HG02642 (cell line): Measurements from ENCODE around the gene PMP22.

ENCODE experiments used
- ATAC-seq: cut with Tn5 transposase; IDR thresholded peaks from one replicate; pipeline ENCODE4 v1.9.1; 2021; ENCODE audit warnings: mild to moderate bottlenecking; ENCODE audit not compliant: unreplicated experiment, poor library complexity

Gene PMP22

GRCh38 chr17:15265131-15265530 lies at the start of gene PMP22:
PMP22 (minus strand) TSS chr17:15265326; CDS start chr17:15260727, 4,599 bp downstream.
- no peak for ATAC-seq

DNA sequence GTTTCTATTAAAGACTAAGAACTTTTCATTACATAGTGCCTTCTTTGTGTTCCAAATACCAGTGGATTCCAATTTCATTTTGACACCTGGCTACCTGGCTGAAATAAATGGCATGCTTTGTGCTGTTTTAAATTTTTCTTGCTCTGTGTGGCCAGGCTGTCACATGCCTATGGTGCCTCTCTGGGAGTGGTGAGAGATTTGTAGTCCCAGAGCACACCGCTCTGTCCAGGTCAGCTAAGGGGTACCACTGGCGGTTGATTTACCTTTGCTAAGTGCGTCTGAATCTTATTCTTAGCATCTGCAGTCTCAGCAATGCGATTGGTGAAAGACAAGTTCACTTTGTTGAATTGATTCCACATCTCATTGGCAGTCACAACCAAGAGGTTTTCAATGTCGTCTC lies 46.9 kb upstream of the PMP22 start:
- no peak for ATAC-seq

DNA sequence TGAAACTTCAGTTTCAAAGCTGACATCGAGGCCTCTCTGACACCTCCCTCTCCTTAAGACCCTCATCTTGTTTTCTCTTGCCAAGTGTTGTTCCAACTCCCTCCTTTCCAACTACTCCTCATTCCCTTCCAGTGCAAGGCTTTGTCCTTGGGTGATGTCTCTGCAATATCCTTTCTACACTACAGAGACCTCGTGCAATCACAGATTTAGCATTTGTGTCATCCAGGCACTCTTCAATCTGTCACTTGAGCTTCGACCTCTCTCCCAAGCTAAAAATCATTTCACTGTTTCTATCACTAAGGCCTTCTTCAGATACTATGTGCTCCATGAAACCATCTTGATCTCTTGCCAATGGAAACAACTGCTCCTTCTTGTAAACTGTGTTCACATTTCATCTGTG lies 44.7 kb upstream of the PMP22 start:
- ATAC-seq, result no peak

- ATAC-seq, result no peak
Measured at GRCh38 chr17:15309236-15309635, 44.1 kb upstream of the PMP22 start.

- ATAC-seq, result no peak
Measured at GRCh38 chr17:15308758-15309157, 43.6 kb upstream of the PMP22 start.

DNA sequence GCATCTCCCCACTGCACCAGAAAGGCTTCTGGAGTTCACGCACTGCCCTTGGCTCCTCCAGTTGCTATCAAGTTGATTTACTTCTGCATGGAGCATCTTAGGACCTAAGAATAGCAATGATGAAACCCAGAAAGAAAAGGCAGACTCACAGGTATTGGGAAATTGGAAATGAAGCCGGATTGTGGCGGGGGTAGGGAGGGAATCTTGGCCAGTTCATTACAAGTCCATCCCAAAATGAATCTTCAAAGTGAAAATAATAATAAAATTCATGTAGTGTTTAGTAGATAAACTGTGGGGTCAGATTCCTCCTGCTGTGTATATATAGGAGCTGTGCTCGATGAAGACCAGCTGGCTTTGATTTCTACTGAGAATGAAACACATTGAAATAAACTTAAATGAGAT lies 42.6 kb upstream of the PMP22 start:
- no peak for ATAC-seq

DNA sequence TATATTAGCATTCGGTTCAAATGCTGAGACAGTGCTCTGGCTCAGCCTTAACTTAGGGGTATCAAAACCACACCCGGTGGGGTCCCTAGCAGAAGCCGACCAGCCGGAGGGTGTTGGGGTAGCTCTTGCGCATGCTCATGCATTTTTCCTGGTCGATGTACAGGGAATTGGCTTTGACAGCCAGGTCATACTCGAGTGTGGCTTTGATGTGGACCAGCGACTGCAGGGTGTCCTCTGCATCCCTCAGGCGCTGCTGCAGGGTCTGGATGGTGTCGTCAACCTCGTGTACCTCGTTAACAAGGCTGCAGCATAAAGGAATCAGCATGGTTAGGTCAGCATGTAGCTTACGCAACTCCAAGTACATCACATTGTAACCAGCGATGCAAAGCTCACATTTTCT lies 38.7 kb upstream of the PMP22 start:
- no peak for ATAC-seq

DNA sequence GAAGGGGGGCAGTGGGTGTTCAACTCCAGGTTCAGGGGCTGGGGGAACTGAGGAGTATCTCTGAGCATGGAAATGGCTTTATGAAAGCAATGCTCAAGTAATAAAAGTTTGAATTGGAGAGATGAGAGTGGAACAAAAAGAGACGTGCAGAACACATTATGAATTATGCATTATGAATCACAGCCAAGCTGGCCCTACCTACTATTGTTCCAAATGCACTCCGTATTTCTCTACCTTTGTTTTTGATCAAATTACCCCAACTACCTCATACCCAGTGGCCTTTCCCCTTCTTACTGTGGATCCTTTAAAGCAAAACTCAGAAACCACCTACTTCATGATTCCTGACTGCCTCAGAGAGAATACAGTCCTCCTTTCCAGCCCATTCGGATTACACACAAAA lies 38.1 kb upstream of the PMP22 start:
- no peak for ATAC-seq

DNA sequence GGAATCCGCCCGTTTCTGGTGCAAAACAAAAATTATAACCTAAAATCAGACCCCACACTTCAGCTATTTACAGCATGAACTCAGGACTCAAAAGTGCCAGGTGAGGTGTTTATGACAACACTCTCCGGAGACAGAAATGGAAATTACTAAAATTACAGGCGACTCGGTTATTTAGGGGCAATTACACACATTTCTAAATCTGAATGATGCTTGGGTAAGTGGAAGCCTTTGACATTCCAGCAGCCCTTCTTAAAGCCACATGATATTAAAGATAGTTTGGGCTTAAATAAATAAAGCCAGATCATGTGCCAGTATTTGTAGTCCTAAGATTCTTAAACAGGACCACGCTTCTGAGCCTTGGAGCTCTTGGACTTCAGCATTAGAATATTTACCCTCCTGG lies 36.7 kb upstream of the PMP22 start:
- ATAC-seq, result no peak

DNA sequence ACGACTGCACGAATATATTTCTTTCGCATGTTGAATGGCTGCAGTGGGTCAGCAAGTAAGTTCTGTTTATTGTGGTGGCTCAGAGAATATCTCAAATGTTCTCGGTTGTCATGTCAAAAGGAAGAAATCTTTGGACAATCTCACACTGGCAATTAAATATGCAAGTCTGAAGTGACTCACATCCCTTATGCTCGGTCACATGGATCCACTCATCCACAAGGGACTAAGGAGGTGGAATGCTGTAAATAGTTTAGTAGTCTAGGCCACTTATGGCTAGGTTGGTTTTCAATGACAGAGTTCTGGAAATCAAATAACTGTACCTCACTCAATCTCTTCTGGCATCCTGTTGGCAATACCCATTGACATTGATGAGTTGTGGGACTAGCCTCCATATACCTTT lies 33.0 kb upstream of the PMP22 start:
- ATAC-seq, result no peak

DNA sequence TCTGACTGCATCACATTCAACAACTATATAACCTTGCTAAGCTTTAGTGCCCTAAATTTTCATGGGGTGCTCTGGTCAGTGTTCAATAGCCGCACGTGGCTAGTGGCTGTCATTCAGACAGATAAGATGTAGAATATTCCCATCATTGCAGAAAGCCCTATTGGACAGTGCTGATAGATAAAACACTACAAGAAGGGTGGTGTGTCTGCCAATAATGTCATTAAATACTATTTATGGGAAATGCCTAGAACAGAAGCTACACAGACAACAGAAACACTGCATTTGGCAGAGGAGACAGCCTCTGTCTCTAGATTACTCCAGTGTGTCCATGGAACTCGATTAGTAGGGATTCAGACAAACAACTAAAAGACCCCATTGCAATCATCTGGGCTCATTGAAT lies 28.4 kb upstream of the PMP22 start:
- no peak for ATAC-seq

GRCh38 chr17:15291674-15292361 lies 26.7 kb upstream of the PMP22 start:
- ATAC-seq, result no peak

GRCh38 chr17:15290605-15291004 lies 25.5 kb upstream of the PMP22 start:
- no peak for ATAC-seq

- ATAC-seq, result no peak
Measured at GRCh38 chr17:15289285-15290183, 24.4 kb upstream of the PMP22 start.

GRCh38 chr17:15288859-15289258 lies 23.7 kb upstream of the PMP22 start:
- no peak for ATAC-seq

DNA sequence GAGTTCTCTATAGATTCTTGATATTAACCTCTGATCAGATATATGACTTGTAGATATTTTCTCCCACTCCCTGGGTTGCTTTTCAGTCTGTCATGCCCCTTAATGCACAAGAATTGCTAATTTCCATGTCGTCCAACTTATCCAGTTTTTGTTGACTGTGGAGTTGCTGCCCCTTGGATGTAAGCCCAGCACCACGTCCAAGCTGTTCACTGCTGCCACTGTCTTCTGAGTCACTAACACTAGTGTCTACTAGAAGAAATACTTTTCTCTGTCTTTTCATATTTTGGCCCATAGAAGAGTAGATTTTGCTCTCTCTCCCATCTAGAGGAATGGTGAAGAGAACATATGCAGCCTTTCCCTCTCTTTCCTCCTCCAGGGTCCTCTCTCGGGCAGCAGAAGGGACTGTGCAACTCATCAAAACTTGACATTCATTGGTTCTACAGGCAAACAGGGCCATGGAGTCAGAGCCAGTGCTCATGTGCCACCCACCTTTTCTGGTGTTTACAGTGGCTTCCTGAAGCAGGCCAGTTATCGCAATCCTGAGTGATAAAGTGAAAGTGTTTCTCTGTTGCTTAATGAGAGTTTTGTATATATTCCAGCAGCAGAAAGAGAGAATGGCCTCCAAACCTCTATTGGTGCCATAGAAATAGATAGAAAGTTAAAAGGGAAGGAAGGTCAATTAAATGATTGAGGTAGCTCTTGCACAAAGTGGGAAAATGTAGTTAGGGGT lies 22.6 kb upstream of the PMP22 start:
- ATAC-seq, result no peak

GRCh38 chr17:15285466-15285865 lies 20.3 kb upstream of the PMP22 start:
- no peak for ATAC-seq

GRCh38 chr17:15284537-15284936 lies 19.4 kb upstream of the PMP22 start:
- no peak for ATAC-seq

GRCh38 chr17:15284107-15284506 lies 19.0 kb upstream of the PMP22 start:
- no peak for ATAC-seq

- no peak for ATAC-seq
Measured at GRCh38 chr17:15281909-15282308, 16.8 kb upstream of the PMP22 start.

DNA sequence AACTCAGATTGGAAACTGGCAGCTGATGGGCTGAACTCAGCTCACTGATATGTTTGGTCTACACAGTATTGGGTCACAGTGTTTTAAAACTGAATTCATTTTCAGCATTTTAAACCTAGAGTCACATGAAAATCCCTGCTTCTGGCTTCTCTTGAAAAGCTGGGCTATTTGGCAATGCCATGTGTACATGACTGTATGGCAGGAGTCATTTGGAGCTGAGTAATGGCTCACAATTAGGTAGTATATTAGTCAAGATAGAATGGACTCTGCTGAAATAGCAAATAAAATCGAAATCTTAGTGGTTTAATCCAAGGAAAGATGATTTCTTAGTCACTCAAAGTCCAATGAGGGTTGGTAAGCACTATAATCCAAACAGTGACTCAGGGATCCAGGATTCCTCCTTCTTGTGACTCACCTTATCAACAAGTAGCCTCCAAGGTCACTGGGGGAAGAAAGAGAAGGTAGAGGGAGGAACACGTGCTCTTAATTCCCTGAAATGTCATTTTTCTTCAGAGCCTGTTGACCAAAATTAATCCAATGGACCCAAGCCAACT lies 13.9 kb upstream of the PMP22 start:
- no peak for ATAC-seq
